Activated CD8-positive, alpha-beta memory T cell treated with anti-CD3 and anti-CD28 coated beads for 4 hours (primary cell): ENCODE results near the gene VTN.

Experiments
- DNase-seq, 2 donors: peaks; one replicate each; pipeline ENCODE4 v3.0.0-alpha.2; 2020; ENCODE audit warnings: low read depth in 2 of 2

Gene VTN

GRCh38 chr17:28395426-28395825 lies 25.3 kb upstream of the VTN start:
- DNase-seq = no peak

GRCh38 chr17:28394337-28395116 lies 24.4 kb upstream of the VTN start:
- no peak for DNase-seq

GRCh38 chr17:28392491-28392890 lies 22.4 kb upstream of the VTN start:
- DNase-seq = no peak

- DNase-seq = no peak
These were observed 21.3 kb upstream of the VTN start for GRCh38 chr17:28391401-28391800.

GRCh38 chr17:28390984-28391383 lies 20.9 kb upstream of the VTN start:
- DNase-seq = no peak

GRCh38 chr17:28390563-28390962 lies 20.5 kb upstream of the VTN start:
- DNase-seq = no peak

GRCh38 chr17:28390141-28390540 lies 20.0 kb upstream of the VTN start:
- DNase-seq = no peak

GRCh38 chr17:28388106-28388505 lies 18.0 kb upstream of the VTN start:
- DNase-seq = no peak

GRCh38 chr17:28386391-28386790 lies 16.3 kb upstream of the VTN start:
- no peak for DNase-seq

GRCh38 chr17:28385406-28385805 lies 15.3 kb upstream of the VTN start:
- no peak for DNase-seq

GRCh38 chr17:28385037-28385400 lies 14.9 kb upstream of the VTN start:
- DNase-seq = no peak

GRCh38 chr17:28384281-28385036 lies 14.4 kb upstream of the VTN start:
- DNase-seq = peak; percentile 24 to 43

GRCh38 chr17:28381141-28381825 lies 11.2 kb upstream of the VTN start:
- no peak for DNase-seq

GRCh38 chr17:28379814-28380801 lies 10.0 kb upstream of the VTN start:
- no peak for DNase-seq

- no peak for DNase-seq
These were observed 2.8 kb upstream of the VTN start for GRCh38 chr17:28372945-28373274.

- no peak for DNase-seq
These were observed 2.3 kb upstream of the VTN start for GRCh38 chr17:28372203-28372944.

GRCh38 chr17:28371245-28372202 lies 1.4 kb upstream of the VTN start, which contains the start of gene SARM1:
SARM1 (plus strand) TSS chr17:28371694; CDS start chr17:28372033, 339 bp downstream.
- DNase-seq = peak; percentile 65 to 66

GRCh38 chr17:28370744-28371103 lies 617 bp upstream of the VTN start:
- DNase-seq = no peak

GRCh38 chr17:28369684-28370034 lies 448 bp downstream of the VTN start:
- no peak for DNase-seq
